Fibroblast of skin of right quadriceps (primary cell): ENCODE measurements around the gene FTH1.
A peak's percentile ranks its signal among the peaks of the same experiment; 100 is the strongest.
"Not testable (repeated sequence)": the region's sequence is repeated elsewhere in the genome, so short reads cannot be mapped to it uniquely, and the experiment has no call there.

Experiments used
- DNase-seq: peaks from one replicate; pipeline ENCODE4 v3.0.0-alpha.2; 2013

Gene FTH1

DNA sequence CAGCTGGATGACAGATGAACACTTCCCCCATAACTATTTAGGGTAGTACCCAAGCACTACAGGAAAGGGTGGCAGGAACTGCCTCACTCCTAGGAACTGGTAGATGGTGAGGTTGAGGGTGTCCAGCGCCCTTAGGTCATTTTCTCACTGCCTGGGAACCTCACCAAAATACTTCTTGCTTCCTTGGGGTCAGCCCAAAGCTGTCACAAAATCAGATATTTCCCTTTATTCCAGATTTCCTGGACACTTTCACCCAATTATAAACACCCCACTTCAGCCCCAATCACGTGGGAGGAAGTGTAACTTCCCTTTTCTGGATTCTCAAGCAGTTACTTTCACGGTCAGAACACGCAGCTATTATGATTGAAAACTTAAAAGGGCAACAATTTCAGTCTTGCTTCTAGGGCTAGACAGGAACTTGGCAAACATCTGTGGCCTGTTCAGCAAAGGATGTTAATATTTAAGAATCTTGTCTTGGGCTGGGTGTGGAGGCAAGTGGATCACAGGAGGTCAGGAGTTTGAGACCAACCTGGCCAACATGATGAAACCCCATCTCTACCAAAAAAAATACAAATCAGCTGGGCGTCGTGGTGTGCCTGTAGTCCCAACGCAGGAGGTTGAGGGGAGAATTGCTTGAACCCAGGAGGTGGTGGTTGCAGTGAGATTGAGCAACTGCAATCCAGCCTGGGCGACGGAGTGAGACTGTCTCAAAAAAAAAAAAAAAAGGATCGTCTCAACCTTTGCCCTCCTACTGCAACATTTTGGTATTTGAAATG is 4.0 kb downstream of the FTH1 start:
- DNase-seq = no peak

DNA sequence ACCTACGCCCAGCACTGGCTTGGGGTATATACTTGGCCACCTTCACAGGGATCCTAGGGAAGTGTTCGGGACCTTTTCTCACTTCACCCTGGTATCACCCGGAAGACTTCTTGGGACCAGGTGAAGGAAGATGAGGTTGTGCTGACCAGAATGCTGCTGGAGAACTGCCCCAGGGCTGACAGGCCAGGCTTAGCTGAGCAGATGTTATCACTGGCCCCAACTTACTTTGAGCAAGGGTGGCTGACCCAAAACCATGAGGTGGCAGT is 4.5 kb downstream of the FTH1 start:
- no peak for DNase-seq

DNA sequence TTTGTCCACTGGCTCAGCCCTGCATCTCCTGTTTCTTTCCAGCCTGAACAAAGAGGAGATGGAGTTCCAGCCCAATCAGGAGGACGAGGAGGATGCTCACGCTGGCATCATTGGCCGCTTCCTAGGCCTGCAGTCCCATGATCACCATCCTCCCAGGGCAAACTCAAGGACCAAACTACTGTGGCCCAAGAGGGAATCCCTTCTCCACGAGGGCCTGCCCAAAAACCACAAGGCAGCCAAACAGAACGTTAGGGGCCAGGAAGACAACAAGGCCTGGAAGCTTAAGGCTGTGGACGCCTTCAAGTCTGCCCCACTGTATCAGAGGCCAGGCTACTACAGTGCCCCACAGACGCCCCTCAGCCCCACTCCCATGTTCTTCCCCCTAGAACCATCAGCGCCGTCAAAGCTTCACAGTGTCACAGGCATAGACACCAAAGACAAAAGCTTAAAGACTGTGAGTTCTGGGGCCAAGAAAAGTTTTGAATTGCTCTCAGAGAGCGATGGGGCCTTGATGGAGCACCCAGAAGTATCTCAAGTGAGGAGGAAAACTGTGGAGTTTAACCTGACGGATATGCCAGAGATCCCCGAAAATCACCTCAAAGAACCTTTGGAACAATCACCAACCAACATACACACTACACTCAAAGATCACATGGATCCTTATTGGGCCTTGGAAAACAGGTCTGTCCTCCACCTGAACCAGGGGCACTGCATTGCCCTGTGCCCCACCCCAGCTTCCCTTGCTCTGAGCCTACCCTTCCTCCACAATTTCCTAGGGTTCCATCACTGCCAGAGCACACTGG is 5.0 kb downstream of the FTH1 start:
- no peak for DNase-seq

DNA sequence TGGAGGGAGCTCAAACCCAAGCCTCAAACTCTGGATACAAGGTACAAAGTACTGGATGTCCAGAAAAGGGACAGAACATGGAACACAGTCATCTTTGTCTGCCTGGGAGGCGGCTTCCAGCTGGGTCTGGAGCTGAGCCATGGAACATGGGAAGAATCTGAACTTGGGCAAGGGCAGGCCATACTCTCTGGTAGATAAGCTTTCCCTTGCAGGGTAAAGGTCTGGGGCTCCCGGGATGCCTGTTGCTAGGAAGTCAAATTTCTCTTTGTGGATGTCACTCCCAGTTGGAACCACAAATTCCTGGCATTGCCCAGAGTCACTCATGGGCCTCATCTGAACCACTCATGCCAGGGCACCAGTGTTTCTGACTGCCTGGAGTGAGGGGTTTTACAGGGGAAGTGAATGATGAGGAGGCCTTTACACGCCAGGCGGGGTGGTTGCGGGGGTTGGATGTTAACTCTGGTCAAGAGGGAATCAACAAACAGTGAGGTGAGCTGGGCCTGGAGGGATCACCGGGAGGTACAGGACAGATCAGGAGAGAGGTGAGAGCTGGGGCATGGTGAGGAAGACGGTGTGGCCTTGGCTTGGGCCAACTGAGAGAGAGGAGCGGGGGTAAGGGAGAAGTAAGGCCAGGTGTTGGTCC is 5.7 kb downstream of the FTH1 start:
- no peak for DNase-seq

DNA sequence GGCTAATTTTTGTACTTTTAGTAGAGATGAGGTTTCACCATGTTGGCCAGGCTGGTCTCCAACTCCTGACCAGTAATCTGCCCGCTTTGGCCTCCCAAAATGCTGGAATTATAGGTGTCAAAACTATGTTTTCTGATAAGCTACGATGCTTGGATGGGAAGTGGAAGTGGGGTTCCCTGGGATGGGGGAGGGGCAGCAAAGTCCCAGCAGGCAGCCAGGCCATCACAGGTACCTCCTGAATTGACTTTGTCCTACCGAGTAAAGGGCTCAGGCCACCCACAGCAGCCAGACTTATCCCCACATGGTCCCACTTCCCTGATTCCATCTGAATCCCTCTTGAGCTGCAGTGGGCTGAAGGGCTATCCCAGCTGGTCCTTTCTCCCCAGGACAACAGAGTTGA is 6.9 kb downstream of the FTH1 start:
- no peak for DNase-seq

DNA sequence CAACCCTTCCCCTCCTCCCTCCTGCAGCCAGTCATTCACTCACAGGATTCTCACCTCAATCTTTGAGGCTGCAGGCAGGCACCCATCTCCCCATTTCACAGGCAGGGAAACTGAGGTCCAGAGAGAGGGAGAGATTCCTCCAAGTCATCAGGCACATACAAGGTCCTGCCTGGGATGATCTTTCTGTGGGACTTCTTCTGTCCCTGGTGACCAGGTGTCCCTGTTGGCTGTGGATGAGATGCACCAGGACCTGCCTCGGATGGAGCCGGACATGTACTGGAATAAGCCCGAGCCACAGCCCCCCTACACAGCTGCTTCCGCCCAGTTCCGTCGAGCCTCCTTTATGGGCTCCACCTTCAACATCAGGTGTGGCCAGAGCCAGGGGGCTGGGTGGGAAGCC is 7.8 kb downstream of the FTH1 start:
- DNase-seq = no peak

DNA sequence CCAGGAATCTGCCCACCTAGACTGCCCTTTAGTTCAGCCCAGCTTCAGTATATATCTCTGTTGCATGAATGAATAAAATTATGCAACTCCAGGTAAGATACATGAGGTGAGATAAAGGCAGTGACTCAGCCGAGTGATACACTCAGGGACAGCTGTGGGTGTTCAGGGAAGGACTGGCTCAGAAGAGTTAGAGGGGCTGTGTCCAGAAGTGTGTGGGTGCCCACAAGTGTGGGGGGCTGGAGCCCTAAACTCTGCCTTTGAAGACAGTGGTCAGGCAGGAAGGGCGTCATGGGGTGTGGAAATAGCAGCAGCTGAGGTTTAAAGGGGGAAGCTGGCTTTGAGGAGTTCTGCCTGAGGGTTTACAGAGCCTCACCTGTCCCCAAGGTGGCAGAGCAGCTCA is 8.3 kb downstream of the FTH1 start:
- no peak for DNase-seq

DNA sequence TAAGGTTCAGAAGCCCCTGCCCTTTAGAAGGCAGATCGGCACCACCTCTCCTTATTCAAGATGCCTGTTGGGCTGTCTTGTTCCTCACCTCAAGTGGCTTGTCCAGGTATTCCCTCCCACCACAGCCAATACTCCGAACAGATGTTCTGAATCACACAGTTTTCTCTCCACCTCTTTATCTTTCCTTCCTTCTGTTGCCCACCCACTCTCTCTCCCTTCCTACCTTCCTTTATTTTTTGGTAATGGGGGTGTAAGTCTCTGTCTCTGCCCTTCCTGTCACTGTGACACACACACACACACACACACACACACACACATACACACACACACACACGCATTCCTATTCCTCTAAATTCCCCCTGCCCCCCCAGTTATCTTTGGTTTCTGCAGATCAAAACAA is 8.8 kb downstream of the FTH1 start:
- DNase-seq = no peak

DNA sequence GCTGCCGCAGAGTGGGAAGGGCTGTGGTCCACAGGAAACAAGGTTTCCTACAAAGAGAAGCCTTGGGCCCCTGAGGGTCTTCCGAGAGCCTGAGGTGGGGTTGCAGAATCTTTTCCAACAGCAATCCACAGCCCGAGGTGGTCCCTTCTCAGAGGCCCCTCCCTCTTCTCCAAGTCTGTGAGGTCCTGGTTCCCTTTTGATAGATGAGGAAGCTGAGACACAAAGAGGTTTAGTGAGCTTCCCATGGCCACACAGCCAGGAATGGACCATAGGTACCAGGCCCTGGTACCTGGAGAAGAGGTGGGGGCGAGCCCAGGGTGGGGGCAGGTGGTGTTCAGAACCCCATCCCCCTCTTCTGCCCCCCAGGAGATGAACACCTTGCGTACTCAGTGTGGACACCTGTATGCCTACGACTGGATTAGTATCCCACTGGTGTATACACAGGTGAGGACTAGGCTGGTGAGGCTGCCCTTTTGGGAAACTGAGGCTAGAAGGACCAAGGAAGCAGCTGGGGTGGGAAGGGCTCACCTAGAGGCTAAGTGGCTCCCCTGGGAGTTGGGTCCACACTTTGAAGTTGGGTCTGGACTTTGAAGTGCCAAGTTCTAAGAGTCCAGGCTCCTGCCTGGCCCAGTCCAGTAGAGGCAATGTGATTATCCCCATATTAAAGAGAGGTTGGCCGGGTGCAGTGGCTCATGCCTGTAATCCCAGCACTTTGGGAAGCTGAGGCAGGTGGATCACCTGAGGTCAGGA is 10.2 kb downstream of the FTH1 start:
- no peak for DNase-seq

DNA sequence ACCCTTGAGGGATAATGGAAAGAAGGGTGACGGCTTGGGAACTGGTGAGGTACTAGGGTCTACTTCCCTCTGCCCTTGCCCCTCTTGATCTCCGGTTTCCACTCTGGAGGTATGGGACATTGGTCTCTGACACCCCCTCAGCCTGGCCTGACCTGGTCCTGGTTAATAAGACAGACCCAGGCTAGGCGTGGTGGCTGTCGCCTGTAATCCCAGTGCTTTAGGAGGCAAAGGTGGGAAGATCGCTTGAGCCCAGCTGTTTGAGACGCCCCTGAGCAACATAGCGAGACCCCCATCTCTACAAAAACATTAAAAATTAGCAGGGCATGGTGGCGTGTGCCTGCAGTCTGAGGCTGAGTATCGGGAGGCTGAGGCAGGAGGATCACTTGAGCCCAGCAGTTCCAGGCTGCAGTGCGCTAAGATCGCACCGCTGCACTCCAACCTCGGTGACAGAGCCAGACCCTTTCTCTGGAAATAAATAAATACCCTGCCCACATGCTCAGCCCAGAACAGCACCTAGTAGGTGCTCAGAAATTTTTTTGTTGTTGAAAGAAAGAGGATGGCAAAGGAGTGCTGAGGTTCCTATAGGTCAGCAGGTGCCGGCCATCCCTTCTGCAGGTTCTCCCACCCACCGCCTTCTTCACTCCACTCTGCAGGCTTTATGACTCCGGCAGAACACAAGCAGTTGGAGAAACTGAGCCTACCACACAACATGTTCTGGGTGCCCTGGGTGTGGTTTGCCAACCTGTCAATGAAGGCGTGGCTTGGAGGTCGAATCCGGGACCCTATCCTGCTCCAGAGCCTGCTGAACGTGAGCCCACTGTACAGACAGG is 11.0 kb downstream of the FTH1 start:
- DNase-seq = no peak

DNA sequence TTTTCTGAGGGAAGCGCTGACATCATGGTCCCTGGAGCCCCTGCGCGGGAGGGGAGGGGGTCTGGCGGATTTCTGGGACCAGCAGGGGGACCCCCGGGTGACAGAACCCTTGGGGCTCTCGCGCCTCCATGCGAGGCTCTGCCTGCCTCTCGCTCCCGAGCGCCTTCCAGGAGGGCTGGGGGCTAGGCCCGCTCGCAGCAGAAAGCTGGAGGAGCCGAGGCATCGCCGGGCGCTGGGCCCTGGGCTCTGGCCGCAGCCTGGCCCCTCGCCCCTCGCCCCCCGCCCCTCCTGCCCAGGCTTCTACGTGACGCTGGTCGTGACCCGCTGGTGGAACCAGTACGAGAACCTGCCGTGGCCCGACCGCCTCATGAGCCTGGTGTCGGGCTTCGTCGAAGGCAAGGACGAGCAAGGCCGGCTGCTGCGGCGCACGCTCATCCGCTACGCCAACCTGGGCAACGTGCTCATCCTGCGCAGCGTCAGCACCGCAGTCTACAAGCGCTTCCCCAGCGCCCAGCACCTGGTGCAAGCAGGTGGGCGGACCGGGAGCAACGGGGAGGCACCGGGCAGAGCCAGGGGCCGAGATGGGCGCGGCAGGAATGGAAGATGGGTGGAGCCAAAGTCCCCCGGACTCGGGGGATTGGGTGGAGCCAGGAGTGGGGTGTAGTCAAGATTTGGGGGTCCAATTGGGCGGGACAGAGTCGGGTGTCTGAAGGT is 11.9 kb downstream of the FTH1 start:
- no peak for DNase-seq

DNA sequence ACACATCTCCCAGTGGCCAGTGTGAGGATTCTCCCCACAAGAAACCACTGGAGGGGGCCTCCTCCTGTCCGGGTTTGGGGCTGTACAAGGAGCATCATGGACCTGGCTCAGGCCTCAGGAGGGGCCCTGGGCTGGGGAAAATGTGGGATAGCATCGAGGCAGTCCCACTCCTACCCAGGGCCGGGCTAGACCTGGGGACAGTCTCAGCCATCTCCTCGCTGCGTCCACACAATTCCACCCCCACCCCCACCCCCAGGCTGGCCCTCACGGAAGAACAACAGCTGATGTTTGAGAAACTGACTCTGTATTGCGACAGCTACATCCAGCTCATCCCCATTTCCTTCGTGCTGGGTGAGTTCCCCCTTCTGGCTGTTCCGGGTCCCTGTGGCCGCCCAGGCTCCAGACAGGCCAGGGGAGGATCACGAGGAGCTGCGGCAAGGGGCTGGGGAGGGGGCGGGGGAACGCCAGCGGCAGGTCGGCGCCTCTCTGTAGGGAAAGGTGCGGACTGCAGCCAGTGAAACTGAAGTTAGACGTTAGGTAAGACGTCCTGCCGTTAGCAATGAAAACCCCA is 12.5 kb downstream of the FTH1 start:
- peak; percentile 85 for DNase-seq

DNA sequence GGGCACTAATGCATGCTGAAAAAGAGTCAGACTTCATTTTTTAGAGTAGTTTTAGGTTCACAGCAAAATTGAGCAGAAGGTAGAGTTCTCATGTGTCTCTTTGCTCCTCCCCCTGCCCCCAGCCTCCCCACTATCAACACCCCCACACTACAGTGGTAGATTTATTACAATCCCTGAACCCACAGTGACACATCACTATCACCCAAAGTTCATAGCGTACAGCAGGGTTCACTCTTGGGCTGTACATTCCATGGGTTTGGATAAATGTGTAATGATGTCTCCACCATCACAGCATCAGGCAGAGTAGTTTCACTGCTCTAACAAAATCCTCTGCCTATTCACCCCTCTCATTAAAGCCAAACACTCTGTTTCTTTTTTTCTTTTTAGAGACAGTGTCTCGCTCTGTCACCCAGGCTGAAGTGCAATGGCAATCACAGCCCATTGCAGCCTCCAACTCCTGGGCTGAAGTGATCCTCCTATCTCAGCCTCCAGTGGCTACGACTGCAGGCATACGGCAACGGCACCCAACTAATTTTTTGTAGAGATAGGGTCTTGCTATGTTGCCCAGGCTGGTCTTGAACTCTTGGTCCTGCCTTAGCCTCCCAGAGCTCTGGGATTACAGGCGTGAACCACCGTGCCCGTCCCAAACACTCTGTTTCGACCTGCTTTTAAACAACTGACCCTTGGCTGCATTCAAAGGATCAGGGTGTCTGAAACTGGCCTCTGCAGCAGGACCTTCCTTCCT is 13.2 kb downstream of the FTH1 start:
- DNase-seq = peak; percentile 82

DNA sequence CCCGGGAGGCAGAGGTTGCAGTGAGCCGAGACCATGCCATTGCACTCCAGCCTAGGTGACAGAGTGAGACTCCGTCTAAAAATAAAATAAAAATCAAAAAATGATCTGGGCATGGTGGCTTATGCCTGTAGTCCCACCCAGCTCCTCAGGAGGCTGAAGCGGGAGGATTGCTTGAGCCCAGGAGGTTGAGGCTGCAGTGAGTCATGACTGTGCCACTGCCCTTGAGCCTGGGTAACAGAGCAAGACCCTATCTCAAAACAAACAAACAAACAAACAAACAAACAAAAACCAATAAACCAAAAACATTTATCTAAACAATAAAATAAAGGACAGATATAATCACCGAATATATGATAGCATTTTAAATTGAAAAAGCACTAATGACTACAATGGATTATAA is 13.8 kb downstream of the FTH1 start:
- DNase-seq = not testable (repeated sequence)

DNA sequence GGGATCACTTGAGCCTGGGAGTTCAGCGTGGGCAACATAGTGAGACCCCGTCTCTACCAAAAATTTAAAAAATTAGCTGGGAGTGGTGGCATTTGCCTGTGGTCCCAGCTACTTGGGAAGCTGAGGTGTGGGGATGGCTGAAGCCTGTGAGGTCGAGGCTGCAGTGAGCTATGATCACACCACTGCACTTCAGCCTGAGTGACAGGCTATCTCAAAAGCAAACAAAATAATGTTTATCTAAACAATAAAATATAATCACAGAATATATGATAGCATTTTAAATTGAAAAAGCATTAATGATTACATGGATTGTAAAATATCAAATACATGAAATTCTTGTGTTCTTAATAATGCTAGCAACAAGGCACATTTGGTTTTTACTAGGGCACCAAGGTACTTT is 14.6 kb downstream of the FTH1 start:
- DNase-seq = no peak

DNA sequence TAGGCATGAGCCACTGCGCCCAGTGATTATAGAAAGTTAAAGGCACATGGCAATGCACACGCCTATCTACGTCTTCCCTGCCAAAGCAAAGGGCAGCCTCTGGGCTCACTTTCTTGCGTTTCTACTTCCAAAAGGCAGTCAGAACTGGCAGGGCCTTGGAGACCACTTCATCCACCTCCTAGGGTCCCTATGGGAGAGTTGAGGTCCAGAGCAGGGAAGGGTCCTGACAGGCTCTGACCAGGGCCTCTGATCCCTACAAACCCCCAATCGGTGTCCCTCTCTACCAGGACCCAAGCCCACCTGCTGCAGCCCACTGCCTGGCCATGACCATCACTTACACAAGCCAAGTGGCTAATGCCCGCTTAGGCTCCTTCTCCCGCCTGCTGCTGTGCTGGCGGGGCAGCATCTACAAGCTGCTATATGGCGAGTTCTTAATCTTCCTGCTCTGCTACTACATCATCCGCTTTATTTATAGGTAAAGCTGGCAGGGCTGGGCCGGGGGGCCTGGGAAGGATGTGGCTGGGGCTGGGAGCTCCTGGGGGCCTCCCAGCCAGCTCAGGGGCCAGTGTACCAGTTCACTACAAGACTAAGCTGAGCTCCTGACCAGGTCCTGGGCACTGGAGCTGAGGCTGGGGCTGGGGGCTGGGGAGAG is 15.8 kb downstream of the FTH1 start:
- no peak for DNase-seq

DNA sequence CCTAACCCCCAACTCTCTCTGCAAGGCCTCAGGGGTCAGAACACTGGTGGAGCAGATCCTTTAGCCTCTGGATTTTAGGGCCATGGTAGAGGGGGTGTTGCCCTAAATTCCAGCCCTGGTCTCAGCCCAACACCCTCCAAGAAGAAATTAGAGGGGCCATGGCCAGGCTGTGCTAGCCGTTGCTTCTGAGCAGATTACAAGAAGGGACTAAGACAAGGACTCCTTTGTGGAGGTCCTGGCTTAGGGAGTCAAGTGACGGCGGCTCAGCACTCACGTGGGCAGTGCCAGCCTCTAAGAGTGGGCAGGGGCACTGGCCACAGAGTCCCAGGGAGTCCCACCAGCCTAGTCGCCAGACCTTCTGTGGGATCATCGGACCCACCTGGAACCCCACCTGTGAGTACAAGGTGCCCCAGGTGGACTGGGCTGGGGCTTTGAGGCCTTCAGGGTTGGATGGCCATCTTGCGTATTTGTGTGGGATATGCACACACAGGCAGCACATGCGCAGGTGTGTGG is 17.3 kb downstream of the FTH1 start, which contains the start of gene BEST1:
Gene BEST1 (plus strand): TSS at position 317 of the 513 bp plus-strand sequence. CDS start 1,456 bp downstream, outside the sequence.
- no peak for DNase-seq

DNA sequence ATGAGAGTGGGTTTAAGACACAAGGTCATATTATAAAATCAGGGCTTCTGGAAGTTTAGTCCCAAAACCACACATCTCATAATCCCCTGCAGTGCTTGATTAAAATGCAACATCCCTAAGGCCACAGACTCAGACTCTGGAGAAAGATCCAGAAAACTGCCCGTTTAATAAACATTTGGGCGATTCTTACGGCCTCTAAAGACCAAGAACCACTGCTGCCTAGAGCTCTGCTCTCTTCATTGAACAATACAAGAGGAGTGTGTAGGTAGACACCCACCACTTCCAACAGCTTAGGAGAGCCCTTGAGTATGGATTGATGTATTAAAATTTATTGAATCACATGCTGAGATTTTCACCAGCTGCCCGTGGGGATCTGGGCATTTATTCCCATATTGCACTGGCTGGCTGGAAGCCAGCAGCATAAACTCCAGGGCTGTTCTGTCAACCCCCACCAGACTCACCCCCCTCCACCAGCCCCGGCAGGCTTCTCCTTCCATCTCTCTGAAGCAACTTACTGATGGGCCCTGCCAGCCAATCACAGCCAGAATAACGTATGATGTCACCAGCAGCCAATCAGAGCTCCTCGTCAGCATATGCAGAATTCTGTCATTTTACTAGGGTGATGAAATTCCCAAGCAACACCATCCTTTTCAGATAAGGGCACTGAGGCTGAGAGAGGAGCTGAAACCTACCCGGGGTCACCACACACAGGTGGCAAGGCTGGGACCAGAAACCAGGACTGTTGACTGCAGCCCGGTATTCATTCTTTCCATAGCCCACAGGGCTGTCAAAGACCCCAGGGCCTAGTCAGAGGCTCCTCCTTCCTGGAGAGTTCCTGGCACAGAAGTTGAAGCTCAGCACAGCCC is 18.0 kb downstream of the FTH1 start:
- peak; percentile 96 for DNase-seq

DNA sequence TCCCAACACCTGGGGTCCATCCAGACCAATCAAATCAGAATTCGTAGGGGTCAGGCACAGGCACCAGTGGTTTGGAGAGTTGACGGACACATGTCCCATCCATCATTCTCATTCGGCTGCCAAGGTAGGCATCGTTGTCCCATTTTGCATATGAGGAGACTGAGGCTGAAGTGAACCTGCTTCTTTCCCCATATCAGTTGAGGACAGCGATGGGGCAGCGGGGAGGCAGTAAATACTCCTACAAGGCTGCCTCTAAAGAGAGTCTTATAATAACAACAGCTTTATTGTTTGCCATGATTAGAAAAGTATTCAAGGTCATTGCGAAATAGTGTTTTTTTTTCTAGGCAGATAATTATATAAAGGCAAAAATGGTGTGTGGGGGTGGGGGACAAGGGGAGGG is 18.9 kb downstream of the FTH1 start:
- DNase-seq = no peak
